Hematopoietic multipotent progenitor cell treated with erythropoietin and hydrocortisone succinate and interleukin-3 and kit ligand, for 17 days (in vitro differentiated cells): ENCODE data around the gene MAML3.

Experiments
- DNase-seq: peaks from one replicate; pipeline ENCODE4 v3.0.0-alpha.2; 2015; ENCODE audit warnings: low spot score

Gene MAML3

DNA sequence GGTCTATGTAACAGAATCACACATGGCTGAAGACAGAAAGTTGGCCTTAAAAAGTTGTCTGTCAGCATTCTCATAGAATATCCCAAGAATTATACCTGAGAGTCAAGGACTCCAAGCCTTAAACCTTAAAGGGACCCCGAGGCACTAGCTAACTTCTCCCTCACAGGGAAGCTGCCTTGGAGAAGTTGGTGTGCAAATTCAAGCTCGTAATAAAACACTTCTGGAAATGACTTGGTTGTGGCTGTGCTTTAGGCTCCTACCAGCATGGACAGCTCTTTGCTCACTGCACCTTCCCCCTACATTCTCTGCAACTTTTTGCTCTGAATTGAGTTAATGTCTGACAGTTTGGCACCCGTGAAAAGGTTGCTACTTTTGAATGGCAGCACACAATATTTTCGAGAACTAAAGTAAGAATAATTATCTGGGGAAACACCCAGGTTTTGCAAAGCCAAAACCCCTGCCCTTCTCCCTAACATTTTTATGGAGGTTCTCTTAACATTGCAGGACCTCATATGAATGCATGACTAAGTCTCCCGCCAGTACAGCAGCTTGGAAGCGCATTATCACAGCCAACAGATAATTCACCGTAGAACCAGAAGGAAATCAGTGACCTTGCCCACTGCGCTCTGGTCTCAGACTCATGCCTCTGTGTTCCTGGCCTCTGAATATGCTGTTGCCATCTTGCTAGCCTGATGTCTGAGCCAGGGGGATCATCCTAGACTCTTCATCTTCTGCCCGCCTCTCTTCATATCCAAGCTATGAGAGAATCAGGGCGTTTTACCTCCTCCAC lies 397.4 kb downstream of the MAML3 start:
- DNase-seq, result no peak

DNA sequence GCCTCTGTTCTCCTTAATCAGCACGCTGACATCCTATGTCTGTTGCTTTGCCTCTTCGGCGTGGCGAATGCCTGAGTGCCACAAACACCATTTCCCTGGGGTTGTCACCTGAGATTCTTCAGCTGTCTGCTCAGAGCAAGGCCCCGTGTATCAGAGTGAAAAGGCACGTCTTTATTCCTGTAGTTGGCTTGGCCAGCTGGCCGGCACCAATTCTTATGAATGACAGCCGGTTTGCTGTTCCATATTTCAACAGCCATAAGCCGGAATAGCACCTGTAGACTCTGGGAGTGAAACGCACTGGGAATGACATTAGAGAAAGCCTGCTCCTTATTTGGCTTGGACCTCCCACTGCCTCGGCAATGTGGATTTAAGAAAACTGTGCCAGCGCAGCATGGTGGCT lies 399.0 kb downstream of the MAML3 start:
- no peak for DNase-seq

DNA sequence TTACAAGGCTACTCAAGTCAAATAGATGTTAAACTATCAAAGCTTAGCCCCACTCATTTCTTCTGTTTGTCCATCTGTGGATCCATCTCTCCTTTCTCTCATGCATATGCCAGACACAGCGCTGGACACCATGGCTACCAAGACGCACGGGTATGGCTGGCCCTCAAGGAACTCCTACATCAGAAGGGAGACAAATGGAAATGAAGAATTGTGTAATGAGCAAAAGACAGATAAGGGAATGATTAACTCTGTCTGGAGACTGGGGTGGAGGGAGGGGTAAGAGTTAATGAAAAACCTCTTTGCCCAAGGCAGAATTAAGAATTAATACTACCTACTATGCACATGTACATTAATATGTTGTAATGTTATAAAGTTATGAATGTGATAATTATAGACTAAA lies 400.3 kb downstream of the MAML3 start:
- no peak for DNase-seq

DNA sequence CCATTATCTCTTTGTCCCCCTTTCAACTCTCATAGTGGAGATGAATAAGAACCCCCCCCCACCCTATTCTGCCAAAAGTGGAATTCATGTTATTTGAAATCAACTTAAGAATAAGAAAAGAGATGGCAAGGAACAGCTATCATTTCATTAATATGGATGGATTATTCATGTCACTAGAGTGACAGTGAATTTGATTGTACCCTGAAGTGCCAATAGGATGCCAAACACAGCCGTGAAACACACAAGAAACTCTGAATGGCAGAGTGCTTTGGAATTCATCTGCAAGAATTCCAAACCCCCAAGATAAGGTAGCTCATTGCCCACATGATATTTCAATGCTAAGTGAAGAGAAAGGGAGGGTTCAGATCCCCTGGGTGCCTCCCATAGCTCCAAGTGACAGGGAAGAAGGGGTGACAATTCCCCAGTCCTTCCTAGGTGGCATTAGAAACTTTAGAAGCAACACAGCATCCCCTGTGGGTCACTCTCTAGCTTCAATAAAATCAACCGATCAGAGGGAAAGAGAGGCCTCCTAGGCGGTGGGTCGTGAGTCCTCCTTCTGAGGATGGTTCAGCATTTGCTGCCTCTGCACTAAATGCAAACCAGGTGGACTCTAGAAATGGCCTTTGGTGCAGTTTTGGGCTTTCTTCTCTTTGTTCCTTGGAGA lies 404.0 kb downstream of the MAML3 start:
- DNase-seq, result no peak

DNA sequence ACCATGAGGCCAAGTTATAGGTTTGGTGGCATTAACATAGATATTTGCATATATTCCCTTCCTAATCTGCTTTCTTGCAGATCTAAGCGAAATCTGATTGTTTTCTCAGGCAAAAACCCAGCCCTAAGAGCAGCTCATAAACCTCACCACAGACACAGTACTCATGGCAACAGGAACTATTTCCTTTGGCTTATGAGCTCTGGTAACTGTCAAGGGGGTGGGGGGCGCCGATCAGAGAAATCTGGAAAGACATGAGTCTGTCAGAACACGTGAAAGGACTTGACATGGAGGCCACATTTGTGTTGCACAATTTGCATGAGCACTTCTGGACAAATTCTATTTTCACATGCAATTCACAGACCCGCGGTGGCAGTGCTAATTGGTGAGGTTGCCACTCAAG lies 404.6 kb downstream of the MAML3 start:
- no peak for DNase-seq

DNA sequence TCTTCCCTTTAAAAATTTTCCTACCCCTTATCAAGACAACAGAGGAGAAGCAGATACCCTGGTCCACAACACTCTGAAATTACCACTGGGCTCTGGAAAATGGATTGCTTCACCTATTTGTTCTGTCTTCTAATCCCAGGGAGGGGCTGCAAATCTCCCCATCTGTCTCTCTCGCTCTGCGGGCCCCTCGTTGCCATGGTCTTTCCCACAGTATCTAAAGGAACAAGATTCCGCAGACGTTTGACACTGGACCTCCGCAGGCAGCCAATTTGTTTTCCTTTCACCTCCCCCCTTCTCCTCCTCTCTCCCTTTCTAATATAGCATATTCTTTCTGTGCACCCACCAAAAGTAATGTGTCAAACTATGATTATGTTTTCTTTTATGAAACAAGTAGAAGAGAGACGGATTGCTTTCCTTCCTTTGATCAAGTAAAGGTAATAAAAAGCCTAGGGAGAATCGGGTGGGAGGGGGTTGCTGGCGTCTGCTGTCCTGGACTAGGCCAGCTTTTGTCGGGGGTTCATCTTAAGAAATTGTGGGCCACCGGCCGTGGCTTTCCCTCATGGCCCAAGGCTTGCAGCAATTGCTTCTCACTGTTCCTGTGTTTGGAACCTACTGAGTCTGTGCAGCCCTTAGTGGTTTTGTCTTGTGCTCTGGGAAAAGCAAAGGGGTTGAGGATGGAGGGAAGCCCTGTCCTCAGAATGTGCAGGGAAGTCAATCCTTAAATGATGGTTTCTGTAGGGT lies 407.4 kb downstream of the MAML3 start:
- DNase-seq, result no peak

DNA sequence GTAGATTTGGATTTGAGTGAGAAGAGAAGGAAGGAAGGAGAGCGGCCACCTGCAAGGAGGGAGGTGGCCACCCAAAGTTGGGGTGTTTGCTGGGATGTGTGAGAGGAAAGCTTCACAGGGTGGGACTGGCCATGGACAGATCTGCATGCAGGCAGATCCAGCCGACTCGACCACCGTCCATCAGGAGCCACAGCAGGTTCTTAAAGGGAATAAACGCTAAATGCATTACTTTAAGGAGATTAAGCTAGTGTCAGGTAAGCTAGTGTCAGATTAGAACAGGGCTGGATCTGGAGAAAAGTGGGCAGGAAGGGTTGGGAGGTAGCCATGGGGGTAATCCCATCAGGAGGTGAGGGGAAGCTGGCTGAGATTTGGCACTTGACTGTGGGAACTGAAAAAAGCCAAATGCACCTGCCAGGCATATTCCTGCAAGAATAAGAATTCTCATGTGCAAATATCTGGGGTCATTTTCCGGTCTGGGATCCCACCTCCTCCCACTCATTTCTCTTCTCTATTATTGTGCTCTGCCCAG lies 408.8 kb downstream of the MAML3 start:
- no peak for DNase-seq

DNA sequence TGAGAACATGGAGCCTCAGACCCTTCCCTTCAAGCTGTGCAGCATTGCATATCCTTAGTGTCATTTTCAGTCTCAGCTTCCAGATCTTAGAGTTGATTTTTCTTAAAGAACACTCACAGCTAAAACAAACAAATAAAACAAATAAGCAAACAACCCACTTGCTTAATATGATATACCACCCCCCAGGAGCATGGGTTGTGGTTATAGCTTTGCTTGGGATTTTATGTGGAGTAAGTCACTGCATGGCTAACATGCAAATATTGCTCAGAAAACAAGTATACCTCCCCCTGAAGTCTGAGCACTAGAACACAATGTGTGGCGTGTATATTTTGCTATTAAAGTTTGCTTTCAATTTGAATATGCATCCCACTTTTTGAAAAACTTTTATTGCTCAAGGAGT lies 409.8 kb downstream of the MAML3 start:
- no peak for DNase-seq

DNA sequence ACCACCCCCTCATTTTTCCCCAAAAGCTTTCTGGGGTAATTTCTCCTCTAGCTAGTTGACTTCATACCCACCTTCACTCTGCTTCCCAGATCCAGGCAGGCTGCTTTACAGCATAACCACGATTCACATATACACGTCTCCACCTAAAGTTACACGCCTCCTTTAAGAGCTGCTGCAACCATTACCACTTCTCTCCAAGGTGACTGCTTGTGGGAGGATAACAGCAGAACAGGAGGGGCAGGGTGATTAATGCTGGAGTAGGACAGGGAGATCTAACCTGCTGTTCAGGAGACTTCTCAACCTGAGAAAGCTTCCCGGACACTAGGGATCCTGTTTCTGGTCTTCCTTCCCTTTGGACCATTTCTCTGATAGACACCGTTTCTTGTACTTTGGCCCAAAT lies 411.0 kb downstream of the MAML3 start:
- DNase-seq, result no peak

DNA sequence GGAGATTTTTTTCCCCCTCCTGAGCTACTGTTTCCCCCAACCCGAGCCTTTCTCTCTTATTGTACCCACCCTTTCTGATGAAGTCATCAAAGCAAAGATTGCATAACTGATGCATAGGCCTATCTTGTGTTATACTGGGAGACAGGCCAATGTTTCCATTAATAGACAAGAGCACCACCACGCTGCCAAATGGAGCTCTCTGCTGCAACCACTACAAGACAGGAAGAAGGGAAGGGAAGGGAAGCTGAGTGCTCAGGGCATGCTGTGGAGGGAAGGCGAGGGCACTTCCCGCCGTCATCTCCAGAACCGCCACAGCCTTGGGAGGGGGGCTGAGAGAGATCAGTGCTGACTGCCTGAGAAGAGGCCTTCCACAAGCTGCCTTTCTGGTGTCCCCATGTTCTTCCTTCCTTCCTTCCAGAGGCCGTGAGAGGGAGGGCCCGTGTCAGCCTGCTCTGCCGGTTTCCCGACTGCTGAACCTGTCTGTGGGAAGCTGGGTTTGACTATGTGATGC lies 413.4 kb downstream of the MAML3 start:
- DNase-seq, result no peak

DNA sequence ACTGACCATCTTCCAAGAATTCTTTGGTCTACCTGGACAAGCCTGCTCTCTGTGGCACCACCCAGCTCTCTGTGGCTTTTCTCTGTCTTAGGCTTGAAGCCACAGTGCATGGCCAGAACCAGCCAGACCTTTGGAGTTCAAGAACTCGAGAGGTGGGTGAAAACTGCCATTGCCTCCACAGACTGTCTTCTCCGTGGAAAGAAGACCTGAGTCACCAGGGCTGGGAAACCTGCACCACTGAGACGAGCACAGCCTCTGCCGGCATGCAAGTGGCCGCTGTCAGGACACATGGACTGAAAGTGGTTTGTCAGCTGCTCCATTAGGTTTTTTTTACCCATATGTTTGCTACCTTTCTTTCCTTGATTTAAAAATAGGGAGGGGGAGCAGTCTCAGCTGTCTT lies 413.9 kb downstream of the MAML3 start:
- no peak for DNase-seq

DNA sequence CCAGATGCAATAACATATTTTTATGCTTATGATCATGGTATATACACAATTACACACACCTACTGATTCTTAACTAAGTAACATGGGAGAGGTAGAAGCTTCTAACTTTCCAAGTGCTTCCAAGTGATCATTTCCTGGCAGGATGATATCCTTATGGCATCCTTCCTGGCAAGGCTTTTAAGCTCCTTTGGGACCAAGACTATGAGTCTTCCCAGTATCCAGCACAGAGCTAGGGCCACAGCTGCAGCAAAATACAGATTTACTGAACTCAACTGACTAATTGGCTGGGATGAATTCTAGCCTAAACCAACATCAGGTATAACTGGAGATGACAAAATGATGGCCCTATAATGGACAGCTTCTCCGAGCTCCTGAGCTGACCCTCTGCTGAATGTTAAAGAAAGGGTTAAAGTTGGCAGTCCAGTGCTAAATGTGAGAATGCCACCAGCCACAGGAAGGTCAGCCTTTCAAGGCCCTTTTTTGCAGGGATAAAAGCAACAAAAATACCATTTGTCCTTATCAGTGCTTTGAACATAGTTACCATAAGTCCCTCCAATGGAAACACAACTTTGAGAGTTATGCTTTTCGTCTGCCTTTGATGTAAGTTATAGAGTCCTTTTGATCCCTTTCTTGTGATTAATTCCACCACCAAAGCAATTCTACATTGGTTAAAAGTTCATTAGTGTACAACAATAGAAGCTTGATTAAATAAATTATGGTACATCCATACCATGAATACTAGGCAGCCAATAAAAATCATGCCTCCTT lies 415.0 kb downstream of the MAML3 start:
- DNase-seq, result no peak

DNA sequence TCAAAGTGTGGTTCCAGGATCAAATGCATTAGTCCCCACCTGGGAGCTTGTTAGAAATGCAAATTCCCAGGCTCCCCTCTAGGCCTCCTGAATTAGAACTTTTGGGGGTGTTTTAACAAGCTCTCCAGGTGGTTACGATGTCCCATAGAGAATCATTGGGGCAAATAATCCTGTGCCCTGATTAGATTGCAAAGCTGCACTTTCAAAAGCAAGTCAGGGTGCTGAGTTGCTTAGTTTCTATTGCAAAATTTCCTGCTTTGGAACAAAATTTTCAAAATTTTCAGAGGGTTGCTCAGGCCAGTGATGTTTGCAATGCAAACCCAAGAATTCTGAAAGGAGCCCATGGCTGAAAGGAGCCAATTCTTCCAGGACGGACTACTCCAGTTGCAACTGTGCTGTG lies 417.3 kb downstream of the MAML3 start:
- no peak for DNase-seq

DNA sequence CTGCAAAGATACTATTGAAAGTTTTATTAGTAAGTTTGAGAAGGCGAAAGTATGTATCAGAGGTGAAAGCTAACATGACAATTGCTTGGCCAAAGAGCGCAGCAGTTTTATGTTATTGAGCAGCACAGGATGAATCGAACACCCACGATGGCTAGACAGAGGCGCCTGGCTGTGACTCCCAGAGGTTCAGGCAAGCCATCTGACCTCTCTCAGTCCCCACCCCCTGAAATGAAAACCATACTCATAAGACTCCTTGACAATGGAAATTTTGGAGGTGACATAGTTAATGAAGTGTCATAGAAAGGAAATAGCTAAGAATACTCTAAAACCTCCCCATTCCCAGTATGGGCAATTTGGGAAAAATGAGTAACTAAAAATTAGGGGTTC lies 417.7 kb downstream of the MAML3 start:
- no peak for DNase-seq

DNA sequence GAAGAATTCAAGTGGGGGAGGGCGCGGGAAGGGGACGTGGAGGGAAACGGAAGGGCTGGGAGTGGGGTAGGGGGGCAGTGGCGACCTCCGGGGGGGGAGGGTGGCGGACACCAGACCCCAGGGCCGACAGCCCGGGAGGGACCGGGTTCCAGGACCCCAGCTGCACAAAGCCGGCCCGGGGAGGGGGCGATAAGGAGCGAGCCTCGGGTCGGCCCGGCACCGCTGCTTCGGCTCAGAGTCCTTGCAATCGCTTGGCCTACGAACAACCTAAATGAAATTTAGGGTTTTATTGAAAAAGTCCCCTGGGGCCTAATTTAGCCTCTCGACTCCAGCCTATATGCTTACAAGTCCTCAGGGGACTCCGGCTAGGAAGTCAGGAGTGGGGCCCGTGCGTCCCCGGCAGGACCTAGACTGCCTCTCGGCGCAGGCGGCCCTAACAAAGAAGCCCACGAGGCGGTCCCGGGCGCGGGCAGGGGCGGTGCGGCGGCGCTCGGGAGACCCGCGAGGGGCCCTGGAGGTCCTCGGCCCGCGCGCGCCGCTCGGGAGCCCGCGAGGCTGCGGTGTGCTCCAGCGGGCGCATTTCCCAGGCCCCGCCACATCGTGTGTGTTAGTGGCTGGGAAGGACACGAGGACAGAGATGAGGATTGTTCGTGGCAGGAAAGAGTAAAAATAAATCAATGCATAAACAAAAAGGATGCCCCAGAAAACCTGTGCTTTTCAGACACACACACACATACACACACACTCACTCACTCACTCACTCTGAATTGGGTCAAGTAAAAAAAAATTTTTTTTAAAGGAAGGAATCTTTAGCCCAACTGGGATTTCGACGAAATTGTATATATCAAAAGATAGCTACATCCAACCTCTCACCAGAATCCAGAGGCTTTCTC lies 418.4 kb downstream of the MAML3 start:
- DNase-seq, result no peak

DNA sequence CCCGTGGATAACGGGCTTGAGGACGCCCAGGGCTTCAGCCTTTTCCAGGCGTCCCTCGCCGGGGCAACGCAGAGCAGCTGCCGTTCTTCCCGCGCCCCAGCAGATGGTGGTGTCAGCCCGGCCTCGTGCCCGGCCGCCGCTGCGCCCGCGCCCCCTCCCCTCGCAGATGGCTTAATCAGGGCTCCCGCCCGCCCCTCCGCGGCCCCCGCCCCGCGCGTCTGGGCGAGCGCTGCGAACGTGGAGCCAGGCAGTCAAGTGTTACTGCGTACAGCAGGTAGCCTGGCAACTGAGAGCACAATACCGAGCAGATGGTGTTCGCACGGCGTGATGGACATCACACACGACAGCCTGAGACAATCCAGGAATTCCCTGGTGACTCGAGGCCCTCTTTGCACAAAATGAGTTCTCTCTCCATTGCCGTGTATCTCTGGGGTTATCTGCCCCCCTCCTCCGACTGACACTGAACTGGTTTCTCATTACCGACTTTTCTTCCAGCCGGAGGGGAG lies 419.1 kb downstream of the MAML3 start:
- DNase-seq, result no peak

DNA sequence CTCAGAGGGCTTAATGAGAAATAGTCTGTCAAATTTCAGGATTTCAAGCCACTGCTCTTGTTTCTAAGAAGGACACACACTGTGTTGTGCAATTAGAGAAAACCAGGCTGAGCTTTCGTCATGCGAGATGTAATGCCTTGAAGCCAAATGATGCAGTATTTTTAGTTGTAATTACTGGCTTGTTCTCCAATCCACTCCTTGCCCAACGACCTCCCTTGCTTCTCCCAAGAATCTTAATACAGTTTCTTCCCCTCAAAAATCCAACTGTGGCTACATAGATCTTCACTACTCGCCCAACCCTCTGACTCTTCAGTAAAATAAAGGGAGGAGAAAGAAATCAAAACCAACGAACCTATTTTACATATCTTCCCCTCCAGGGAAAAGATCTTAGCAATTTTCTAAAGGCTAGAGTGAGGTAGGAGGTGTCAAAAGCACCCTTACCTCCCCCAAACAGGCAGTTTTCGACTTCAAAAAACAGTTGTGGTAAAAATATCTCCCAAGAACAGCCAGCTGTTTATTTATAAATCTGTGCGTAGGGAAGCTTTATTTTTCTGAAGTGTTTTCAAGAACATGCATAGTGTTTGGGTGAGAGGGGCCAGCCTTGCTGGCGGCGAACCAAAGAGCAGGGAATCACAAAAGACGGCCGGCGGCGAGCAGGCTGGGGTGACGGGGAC lies 419.6 kb downstream of the MAML3 start:
- no peak for DNase-seq

DNA sequence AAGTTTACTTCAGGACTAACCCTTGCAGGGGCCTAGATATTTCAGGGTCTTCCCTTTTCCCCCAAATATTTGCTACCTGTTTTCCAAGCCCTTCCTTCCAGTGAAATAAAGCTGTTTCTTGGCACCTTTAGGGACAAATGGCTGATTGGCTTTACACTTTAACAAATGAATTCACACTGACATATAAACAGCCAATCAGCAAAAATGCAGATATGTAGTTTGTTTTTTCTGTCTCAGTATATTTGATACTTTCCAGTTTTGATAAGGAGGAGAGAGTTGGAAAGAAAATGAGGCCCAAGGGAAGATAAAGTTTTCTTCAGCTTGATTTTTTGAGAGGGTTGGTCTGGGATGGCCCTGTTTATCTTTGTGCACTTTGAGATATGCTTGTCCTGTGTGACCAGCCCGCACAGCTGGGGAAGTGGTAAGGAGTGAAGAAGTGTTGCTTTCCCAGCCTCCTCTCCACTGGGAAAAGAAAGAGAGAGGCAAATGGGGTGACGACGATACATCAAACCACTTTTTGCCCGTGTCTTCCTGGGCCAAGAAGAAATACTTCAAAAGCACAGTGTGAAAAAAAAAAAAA lies 420.9 kb downstream of the MAML3 start:
- DNase-seq, result no peak

DNA sequence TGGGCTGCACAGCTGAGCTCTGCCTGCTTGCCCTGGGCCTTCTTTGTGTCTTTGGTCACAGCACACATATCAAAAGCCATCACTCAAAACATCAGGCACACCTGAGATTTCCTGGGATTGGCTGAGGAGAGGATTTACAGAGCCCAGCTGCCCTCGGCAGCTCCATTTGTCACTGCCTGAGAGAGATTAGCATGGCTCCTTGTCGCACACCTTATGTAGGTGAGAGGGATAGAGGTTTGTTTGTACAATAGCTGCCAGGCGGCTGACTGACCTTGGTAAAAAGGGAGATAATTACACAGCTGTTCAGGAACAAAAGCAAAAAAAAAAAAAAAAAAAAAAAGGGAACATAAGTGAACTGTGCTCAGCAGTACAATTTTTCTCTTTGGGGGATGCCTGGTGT lies 425.1 kb downstream of the MAML3 start:
- DNase-seq, result no peak

DNA sequence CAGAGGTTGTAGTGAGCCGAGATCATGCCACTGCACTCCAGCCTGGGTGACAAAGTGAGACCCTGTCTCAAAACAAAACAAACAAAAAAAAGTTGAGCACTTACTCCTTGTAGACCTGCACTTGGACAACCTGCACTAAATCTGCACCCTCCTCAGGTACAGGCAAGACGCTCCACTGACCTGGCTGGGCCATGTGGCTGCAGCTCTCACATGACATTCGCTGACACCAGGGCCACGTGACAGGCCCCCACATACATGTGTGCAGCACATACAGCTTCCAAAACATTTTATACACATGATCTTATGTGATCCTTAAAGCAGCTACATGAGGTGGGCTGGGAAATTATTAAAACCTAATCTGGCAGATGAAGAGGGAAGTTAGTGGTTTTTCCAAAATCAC lies 425.8 kb downstream of the MAML3 start:
- no peak for DNase-seq
